Epithelial cell of esophagus (primary cell): ENCODE results near the gene PLCD3.
A peak's percentile ranks its signal among the peaks of the same experiment; 100 is the strongest.

Source experiments
- DNase-seq: peaks from one replicate; pipeline ENCODE4 v3.0.0; 2010; ENCODE audit warnings: low read depth
- H3K4me3 ChIP-seq: 2 replicates; pipeline ENCODE4 v1.5.1; 2011; ENCODE audit warnings: mild to moderate bottlenecking, low read length, control low read depth
- CTCF ChIP-seq: IDR thresholded peaks from 2 replicates; pipeline ENCODE4 v1.5.1; 2011; ENCODE audit warnings: low read depth, mild to moderate bottlenecking, low read length, control low read depth, inconsistent platforms; ENCODE audit not compliant: insufficient read depth; ENCODE audit errors: missing control alignments

The PLCD3 gene

GRCh38 chr17:45160447-45161287 is 28.4 kb upstream of the PLCD3 start:
- H3K4me3 ChIP-seq = peak overlapping the region; percentile 96
- no peak for TF ChIP-seq CTCF
- DNase-seq = peak; percentile 54

DNA sequence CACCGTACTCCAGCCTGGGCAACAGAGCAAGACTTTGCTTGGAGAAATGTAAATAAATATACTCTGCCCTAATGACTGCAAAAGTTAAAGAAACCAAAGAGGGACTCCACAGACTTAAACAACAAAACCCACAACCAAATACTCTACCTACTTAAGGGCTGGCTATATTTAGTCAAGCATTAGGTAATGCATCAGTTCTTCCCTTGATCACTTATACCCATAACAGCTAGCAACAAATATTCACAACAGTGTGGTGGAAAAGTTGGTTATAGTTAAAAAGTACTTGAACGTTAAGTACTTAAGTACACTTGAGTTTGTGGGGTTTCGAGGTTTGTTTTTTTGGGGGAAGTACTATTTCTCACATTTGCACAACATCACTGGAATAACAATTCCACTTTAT is 23.9 kb upstream of the PLCD3 start:
- H3K4me3 ChIP-seq = no peak overlapping the region
- no peak for DNase-seq
- TF ChIP-seq CTCF = no peak

GRCh38 chr17:45155483-45155882 is 23.2 kb upstream of the PLCD3 start:
- H3K4me3 ChIP-seq = no peak overlapping the region
- DNase-seq = peak; percentile 36
- no peak for TF ChIP-seq CTCF

DNA sequence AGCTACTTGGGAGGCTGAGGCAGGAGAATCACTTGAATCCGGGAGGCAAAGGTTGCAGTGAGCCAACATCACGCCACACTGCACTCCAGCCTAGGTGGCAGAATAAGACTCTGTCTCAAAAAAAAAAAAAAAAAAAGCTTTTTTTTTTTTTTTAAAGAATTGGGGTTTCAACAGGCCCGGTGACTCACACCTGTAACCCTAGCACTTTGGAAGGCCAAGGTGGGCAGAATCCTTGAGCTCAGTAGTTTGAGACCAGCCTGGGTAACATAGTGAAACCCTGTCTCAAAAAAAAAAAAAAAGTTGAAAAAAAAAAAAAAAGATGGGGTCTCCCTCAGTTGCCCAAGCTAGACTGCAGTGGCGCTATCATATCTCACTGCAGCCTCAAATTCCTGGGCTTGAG is 22.7 kb upstream of the PLCD3 start:
- no peak overlapping the region for H3K4me3 ChIP-seq
- DNase-seq = peak; percentile 41
- TF ChIP-seq CTCF = no peak

- DNase-seq = no peak
- no peak for TF ChIP-seq CTCF
- H3K4me3 ChIP-seq = peak overlapping the region; percentile 91
These were observed 18.8 kb upstream of the PLCD3 start for GRCh38 chr17:45150911-45151809.

DNA sequence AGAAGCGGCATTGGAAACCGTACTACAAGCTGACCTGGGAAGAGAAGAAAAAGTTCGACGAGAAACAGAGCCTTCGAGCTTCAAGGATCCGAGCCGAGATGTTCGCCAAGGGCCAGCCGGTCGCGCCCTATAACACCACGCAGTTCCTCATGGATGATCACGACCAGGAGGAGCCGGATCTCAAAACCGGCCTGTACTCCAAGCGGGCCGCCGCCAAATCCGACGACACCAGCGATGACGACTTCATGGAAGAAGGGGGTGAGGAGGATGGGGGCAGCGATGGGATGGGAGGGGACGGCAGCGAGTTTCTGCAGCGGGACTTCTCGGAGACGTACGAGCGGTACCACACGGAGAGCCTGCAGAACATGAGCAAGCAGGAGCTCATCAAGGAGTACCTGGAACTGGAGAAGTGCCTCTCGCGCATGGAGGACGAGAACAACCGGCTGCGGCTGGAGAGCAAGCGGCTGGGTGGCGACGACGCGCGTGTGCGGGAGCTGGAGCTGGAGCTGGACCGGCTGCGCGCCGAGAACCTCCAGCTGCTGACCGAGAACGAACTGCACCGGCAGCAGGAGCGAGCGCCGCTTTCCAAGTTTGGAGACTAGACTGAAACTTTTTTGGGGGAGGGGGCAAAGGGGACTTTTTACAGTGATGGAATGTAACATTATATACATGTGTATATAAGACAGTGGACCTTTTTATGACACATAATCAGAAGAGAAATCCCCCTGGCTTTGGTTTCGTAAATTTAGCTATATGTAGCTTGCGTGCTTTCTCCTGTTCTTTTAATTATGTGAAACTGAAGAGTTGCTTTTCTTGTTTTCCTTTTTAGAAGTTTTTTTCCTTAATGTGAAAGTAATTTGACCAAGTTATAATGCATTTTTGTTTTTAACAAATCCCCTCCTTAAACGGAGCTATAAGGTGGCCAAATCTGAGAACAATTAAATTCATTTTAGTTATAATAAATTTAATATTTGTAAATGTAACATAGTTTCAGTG is 17.7 kb upstream of the PLCD3 start:
- TF ChIP-seq CTCF = no peak

More for the DNA sequence above, 17.7 kb upstream of the PLCD3 start:
- peak; percentile 69 for DNase-seq
- H3K4me3 ChIP-seq = peak overlapping the region; percentile 91
